Measurements from ENCODE around the gene UACA.

The UACA gene

GRCh38 chr15:70729164-70729563 lies 34.2 kb downstream of the UACA start:
- H3K36me3 ChIP-seq (ENCODE audit: insufficient read depth, low read length), result no peaks in the 10 kb centered on the region

DNA sequence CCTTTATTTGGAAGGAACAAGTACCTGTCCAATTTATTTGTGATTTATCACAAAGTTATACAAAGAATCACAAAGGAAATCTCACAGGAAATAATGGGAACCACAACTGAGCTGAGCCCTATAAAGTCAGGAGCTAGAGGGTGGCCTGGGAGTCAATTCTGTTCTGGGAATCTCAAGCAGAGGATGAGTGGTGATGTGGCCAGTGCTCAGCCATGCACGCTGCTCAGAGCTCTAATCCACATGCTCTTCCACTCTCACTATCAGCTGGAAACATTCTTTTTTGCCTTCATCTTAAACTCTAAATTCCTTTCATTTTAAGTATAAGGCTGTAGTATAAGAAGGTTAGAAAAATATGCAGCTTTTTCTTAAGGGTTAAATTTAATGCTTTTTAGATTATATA lies 36.6 kb downstream of the UACA start:
- no peak for TF ChIP-seq EZH2 (IDR thresholded peaks at IDR 0.05)
- H3K9ac ChIP-seq (ENCODE audit: insufficient read length), result peak overlapping the region; percentile 48
- no peak overlapping the region for H3K27ac ChIP-seq
- H3K36me3 ChIP-seq (ENCODE audit: insufficient read depth, low read length), result no peaks in the 10 kb centered on the region
- no peak for DNase-seq (ENCODE audit: low read depth, low spot score)
- no peaks in the 10 kb centered on the region for H3K9me3 ChIP-seq (ENCODE audit: low read depth, low read length)
- no peak overlapping the region for H3K4me3 ChIP-seq

More at GRCh38 chr15:70729164-70729563, 34.2 kb downstream of the UACA start:
- no peak for TF ChIP-seq EZH2 (IDR thresholded peaks at IDR 0.05)
- TF ChIP-seq FOXP2 (optimal IDR thresholded peaks at IDR 0.05; ENCODE audit: control extremely low read depth, extremely low read length, insufficient read depth), result no peak
- no peak for TF ChIP-seq POLR2AphosphoS5 (IDR thresholded peaks at IDR 0.05; ENCODE audit: borderline replicate concordance, low read depth, low read length)
- H3K27ac ChIP-seq, result no peak overlapping the region
- H3K9ac ChIP-seq (ENCODE audit: insufficient read length), result no peak overlapping the region
- no peaks in the 10 kb centered on the region for H3K9me3 ChIP-seq (ENCODE audit: low read depth, low read length)
- no peak overlapping the region for H3K4me3 ChIP-seq
- DNase-seq (ENCODE audit: low read depth, low spot score), result no peak

GRCh38 chr15:70723927-70724326 lies 39.4 kb downstream of the UACA start:
- DNase-seq (ENCODE audit: low read depth, low spot score), result no peak
- H3K4me3 ChIP-seq, result no peak overlapping the region
- TF ChIP-seq POLR2AphosphoS5 (IDR thresholded peaks at IDR 0.05; ENCODE audit: borderline replicate concordance, low read depth, low read length) (no peak), FOXP2 (optimal IDR thresholded peaks at IDR 0.05; ENCODE audit: control extremely low read depth, extremely low read length, insufficient read depth) (no peak), EZH2 (IDR thresholded peaks at IDR 0.05) (no peak)
- H3K36me3 ChIP-seq (ENCODE audit: insufficient read depth, low read length), result no peaks in the 10 kb centered on the region
- H3K9me3 ChIP-seq (ENCODE audit: low read depth, low read length), result no peaks in the 10 kb centered on the region
- no peak overlapping the region for H3K27ac ChIP-seq
- H3K9ac ChIP-seq (ENCODE audit: insufficient read length), result no peak overlapping the region

DNA sequence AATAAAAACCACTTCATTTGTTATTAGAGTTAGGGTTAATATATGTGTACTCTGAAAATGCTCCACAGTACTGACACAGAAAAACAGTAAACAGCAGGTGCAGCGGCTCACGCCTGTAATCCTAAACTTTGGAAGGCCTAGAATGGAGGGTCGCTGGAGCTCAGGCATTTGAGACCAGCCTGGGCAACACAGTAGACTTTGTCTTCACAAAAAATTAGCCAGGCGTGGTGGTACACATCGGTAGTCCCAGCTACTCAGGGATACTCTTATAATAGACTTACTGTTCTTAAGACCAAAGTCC lies 40.3 kb downstream of the UACA start:
- H3K36me3 ChIP-seq (ENCODE audit: insufficient read depth, low read length), result no peaks in the 10 kb centered on the region
- TF ChIP-seq FOXP2 (optimal IDR thresholded peaks at IDR 0.05; ENCODE audit: control extremely low read depth, extremely low read length, insufficient read depth) (no peak), EZH2 (IDR thresholded peaks at IDR 0.05) (no peak), POLR2AphosphoS5 (IDR thresholded peaks at IDR 0.05; ENCODE audit: borderline replicate concordance, low read depth, low read length) (no peak)
- DNase-seq (ENCODE audit: low read depth, low spot score), result no peak
- H3K9me3 ChIP-seq (ENCODE audit: low read depth, low read length), result no peaks in the 10 kb centered on the region
- no peak overlapping the region for H3K27ac ChIP-seq
- H3K9ac ChIP-seq (ENCODE audit: insufficient read length), result no peak overlapping the region
- H3K4me3 ChIP-seq, result no peak overlapping the region

DNA sequence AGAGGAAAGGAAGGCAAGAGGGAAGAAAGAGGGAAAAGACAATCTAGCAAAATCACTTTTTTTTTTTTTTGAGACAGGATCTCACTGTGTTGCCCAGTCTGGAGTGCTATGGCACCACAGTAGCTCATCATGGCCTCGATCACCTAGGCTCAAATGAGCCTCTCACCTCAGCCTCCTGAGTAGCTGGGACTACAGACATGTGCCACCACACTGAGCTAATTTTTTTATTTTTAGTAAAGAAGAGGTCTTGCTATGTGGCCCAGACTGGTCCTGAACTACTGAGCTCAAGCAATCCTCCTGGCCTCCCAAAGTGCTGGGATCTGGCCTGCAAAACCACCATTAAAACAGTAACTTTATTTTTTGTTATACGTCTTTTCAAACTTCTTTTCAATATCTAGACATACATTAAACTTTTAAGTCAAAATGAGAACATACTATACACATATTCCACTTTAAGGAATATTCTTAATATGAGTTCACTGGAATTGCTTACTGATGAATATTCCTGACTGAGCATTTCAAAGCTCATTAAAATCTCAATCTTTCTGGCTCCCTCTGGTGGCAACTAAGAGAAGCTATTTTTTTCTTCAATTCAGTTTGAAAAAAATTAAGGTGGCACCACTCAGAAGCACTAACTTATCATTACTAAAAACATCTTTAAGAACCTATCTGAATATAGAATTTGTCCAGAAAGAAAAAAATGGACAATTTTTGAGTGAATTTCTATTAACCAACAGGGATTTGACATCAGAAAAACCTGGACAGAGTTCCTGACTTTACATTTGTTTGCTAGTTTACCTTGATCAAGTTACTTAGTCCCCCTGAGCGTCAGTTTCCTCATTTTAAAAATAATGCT lies 40.9 kb downstream of the UACA start:
- Histone ChIP-seq H3K36me3 (ENCODE audit: insufficient read depth, low read length) (no peaks in the 10 kb centered on the region), H3K9me3 (ENCODE audit: low read depth, low read length) (no peaks in the 10 kb centered on the region), H3K9ac (ENCODE audit: insufficient read length) (no peak overlapping the region), H3K27ac (no peak overlapping the region), H3K4me3 (no peak overlapping the region)
- TF ChIP-seq POLR2AphosphoS5 (IDR thresholded peaks at IDR 0.05; ENCODE audit: borderline replicate concordance, low read depth, low read length), result no peak
- no peak for TF ChIP-seq FOXP2 (optimal IDR thresholded peaks at IDR 0.05; ENCODE audit: control extremely low read depth, extremely low read length, insufficient read depth)
- no peak for TF ChIP-seq EZH2 (IDR thresholded peaks at IDR 0.05)
- DNase-seq (ENCODE audit: low read depth, low spot score), result no peak

DNA sequence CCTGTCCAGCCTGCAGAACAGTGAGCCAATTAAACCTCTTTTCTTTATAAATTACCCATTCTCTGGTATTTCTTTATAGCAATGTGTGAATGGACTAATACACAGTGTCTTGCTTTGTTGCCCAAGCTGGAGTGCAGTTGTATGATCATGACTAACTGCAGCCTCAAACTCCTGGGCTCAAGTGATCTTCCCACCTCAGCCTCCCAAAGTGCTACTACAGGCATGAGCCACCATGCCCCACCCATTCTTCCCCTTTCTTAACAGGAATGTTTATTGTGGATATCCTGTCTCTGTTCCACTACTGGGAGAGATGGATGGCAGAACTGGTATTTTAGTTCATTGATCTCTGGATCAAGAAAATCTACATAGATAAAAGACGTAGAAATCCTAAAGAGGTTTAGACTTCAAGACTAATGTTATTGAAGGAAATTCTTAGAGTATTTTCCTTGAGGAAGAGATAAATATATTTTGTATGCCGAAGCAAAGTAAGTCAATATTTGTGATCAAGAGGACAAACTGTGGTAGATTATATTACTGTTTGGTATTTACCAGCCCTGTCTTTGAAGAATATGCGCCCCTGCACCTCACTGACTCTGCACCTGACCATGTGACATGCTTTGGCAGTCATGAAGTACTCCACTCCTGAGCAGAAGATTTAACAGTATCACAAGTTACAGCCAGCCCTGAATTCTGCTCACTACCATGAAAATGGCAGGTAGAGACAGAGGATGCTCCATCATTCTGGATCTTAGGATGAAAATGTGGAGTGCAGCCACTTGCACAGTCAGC lies 42.9 kb downstream of the UACA start:
- Histone ChIP-seq H3K9me3 (ENCODE audit: low read depth, low read length) (no peaks in the 10 kb centered on the region), H3K4me3 (no peak overlapping the region), H3K27ac (no peak overlapping the region), H3K9ac (ENCODE audit: insufficient read length) (no peak overlapping the region), H3K36me3 (ENCODE audit: insufficient read depth, low read length) (no peaks in the 10 kb centered on the region)
- TF ChIP-seq EZH2 (IDR thresholded peaks at IDR 0.05) (no peak), POLR2AphosphoS5 (IDR thresholded peaks at IDR 0.05; ENCODE audit: borderline replicate concordance, low read depth, low read length) (no peak), FOXP2 (optimal IDR thresholded peaks at IDR 0.05; ENCODE audit: control extremely low read depth, extremely low read length, insufficient read depth) (no peak)
- DNase-seq (ENCODE audit: low read depth, low spot score), result no peak

- no peak for DNase-seq (ENCODE audit: low read depth, low spot score)
- Histone ChIP-seq H3K4me3 (no peak overlapping the region), H3K9ac (ENCODE audit: insufficient read length) (no peak overlapping the region), H3K27ac (peak overlapping the region; percentile 78; the same call in 1 of the 2 replicates), H3K36me3 (ENCODE audit: insufficient read depth, low read length) (no peaks in the 10 kb centered on the region), H3K9me3 (ENCODE audit: low read depth, low read length) (no peaks in the 10 kb centered on the region)
- no peak for TF ChIP-seq FOXP2 (optimal IDR thresholded peaks at IDR 0.05; ENCODE audit: control extremely low read depth, extremely low read length, insufficient read depth)
- TF ChIP-seq POLR2AphosphoS5 (IDR thresholded peaks at IDR 0.05; ENCODE audit: borderline replicate concordance, low read depth, low read length), result no peak
- TF ChIP-seq EZH2 (IDR thresholded peaks at IDR 0.05), result no peak
Observed at GRCh38 chr15:70717237-70717793, 46.0 kb downstream of the UACA start.

GRCh38 chr15:70715840-70716485 lies 47.4 kb downstream of the UACA start:
- Histone ChIP-seq H3K36me3 (ENCODE audit: insufficient read depth, low read length) (no peaks in the 10 kb centered on the region), H3K4me3 (no peak overlapping the region), H3K27ac (no peak overlapping the region), H3K9ac (ENCODE audit: insufficient read length) (no peak overlapping the region), H3K9me3 (ENCODE audit: low read depth, low read length) (no peaks in the 10 kb centered on the region)
- no peak for DNase-seq (ENCODE audit: low read depth, low spot score)
- TF ChIP-seq FOXP2 (optimal IDR thresholded peaks at IDR 0.05; ENCODE audit: control extremely low read depth, extremely low read length, insufficient read depth) (no peak), EZH2 (IDR thresholded peaks at IDR 0.05) (no peak), POLR2AphosphoS5 (IDR thresholded peaks at IDR 0.05; ENCODE audit: borderline replicate concordance, low read depth, low read length) (no peak)

Data from SK-N-MC (cell line).